Measurements from ENCODE around the gene GFI1B. TPM values are rescaled to one million over a fixed set of nuclear protein-coding genes. Genes with fewer than 3 reads are reported as not detected.
A peak's percentile ranks its signal among the peaks of the same experiment; 100 is the strongest.

Gene GFI1B
- total and polyA plus RNA-seq, 2 experiments from 2014 or later: 0.10 TPM; not detected in 1

GRCh38 chr9:133031130-133031422 lies 52.6 kb downstream of the GFI1B start:
- whole genome bisulfite sequencing (ENCODE audit: low lambda C conversion rate, missing lambda C conversion rate): 2% methylated on average over 16 of the region's 16 CpGs
- TF ChIP-seq EZH2phosphoT487 (IDR thresholded peaks at IDR 0.05; ENCODE audit: low read depth, severe bottlenecking, unreplicated experiment): no peak
- TF ChIP-seq, protein P1, sequence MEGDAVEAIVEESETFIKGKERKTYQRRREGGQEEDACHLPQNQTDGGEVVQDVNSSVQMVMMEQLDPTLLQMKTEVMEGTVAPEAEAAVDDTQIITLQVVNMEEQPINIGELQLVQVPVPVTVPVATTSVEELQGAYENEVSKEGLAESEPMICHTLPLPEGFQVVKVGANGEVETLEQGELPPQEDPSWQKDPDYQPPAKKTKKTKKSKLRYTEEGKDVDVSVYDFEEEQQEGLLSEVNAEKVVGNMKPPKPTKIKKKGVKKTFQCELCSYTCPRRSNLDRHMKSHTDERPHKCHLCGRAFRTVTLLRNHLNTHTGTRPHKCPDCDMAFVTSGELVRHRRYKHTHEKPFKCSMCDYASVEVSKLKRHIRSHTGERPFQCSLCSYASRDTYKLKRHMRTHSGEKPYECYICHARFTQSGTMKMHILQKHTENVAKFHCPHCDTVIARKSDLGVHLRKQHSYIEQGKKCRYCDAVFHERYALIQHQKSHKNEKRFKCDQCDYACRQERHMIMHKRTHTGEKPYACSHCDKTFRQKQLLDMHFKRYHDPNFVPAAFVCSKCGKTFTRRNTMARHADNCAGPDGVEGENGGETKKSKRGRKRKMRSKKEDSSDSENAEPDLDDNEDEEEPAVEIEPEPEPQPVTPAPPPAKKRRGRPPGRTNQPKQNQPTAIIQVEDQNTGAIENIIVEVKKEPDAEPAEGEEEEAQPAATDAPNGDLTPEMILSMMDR (IDR thresholded peaks at IDR 0.05; ENCODE audit: poor library complexity): no peak
- no peak for TF ChIP-seq EZH2 (IDR thresholded peaks at IDR 0.05; ENCODE audit: borderline replicate concordance)
- no peaks in the 10 kb centered on the region for H3K9me2 ChIP-seq (replicated peaks; ENCODE audit: insufficient read depth)
- H2AFZ ChIP-seq: peak overlapping the region; percentile 52
- peak overlapping the region; percentile 89 for H3K4me3 ChIP-seq
- no peak for DNase-seq (ENCODE audit: low spot score)
- H3K27me3 ChIP-seq: no peaks in the 10 kb centered on the region
- peak overlapping the region; percentile 94 for H3K4me2 ChIP-seq
- H3K9me3 ChIP-seq (ENCODE audit: low read depth): no peaks in the 10 kb centered on the region
- no peaks in the 10 kb centered on the region for H3K36me3 ChIP-seq (replicated peaks; ENCODE audit: insufficient read depth, low read depth)
- peaks cover 57% of the 10 kb centered on the region for H3K79me2 ChIP-seq
- H3K4me1 ChIP-seq (ENCODE audit: insufficient read depth): peaks cover 19% of the 10 kb centered on the region
- peaks cover 9% of the 10 kb centered on the region for H4K20me1 ChIP-seq (ENCODE audit: insufficient read depth, poor library complexity, severe bottlenecking)
- peak overlapping the region; percentile 87 for H3K27ac ChIP-seq

DNA sequence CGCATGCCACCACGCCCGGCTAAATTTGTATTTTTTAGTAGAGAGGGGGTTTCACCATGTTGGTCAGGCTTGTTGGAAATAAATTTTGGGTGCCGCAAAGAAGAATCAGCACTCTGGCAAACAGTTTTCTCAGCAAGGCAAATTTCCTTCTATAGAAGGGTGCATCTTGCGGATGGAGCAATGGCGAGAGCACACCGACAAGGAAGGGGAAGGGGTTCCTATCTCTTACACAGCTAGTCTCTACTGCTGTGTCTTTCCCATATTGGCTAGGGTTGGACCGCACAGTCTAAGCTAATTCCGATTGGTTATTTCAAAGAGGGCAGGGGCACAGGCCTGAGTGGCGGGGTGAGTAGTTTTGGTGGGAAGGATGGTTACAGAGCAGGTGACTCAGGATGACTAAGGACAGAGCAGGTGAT lies 53.0 kb downstream of the GFI1B start:
- Histone ChIP-seq H3K4me1 (ENCODE audit: insufficient read depth) (peaks cover 19% of the 10 kb centered on the region), H4K20me1 (ENCODE audit: insufficient read depth, poor library complexity, severe bottlenecking) (peaks cover 14% of the 10 kb centered on the region), H3K79me2 (peaks cover 62% of the 10 kb centered on the region), H3K9me2 (replicated peaks; ENCODE audit: insufficient read depth) (no peaks in the 10 kb centered on the region), H3K4me3 (peak overlapping the region; percentile 89), H3K4me2 (peak overlapping the region; percentile 94), H3K27me3 (no peaks in the 10 kb centered on the region), H3K27ac (peak overlapping the region; percentile 87), H3K9me3 (ENCODE audit: low read depth) (no peaks in the 10 kb centered on the region), H3K36me3 (replicated peaks; ENCODE audit: insufficient read depth, low read depth) (no peaks in the 10 kb centered on the region), H2AFZ (peak overlapping the region; percentile 52)
- WGBS (ENCODE audit: low lambda C conversion rate, missing lambda C conversion rate): 10% methylated on average over 10 of the region's 10 CpGs
- DNase-seq (ENCODE audit: low spot score): no peak
- TF ChIP-seq EZH2phosphoT487 (IDR thresholded peaks at IDR 0.05; ENCODE audit: low read depth, severe bottlenecking, unreplicated experiment): no peak
- TF ChIP-seq, protein P1 (IDR thresholded peaks at IDR 0.05; ENCODE audit: poor library complexity): no peak
- TF ChIP-seq EZH2 (IDR thresholded peaks at IDR 0.05; ENCODE audit: borderline replicate concordance): no peak

DNA sequence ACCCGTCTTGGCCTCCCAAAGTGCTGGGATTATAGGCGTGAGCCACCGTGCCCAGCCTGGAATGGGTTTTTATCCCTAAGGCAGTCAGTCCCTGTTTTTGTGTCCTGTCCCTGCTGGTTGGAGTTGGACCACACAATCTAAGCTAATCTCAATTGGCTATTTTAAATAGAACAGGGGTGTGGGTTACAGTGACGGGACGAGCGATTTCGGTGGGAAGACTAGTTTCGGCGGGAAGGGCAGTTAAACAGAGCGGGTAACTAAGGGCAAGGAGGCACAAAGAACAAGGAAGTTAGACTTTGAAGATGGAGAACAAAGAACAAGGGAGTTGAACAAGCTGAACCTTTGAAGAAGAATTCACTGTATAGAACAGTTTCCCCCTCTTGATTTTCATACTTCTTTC lies 53.7 kb downstream of the GFI1B start:
- peak overlapping the region; percentile 94 for H3K4me2 ChIP-seq

More for the DNA sequence above, 53.7 kb downstream of the GFI1B start:
- H3K9me3 ChIP-seq (ENCODE audit: low read depth): no peaks in the 10 kb centered on the region
- peak overlapping the region; percentile 89 for H3K4me3 ChIP-seq
- H2AFZ ChIP-seq: no peak overlapping the region
- peaks cover 68% of the 10 kb centered on the region for H3K79me2 ChIP-seq
- TF ChIP-seq, protein P1 (IDR thresholded peaks at IDR 0.05; ENCODE audit: poor library complexity): no peak
- no peak for TF ChIP-seq EZH2phosphoT487 (IDR thresholded peaks at IDR 0.05; ENCODE audit: low read depth, severe bottlenecking, unreplicated experiment)
- no peak for TF ChIP-seq EZH2 (IDR thresholded peaks at IDR 0.05; ENCODE audit: borderline replicate concordance)
- no peaks in the 10 kb centered on the region for H3K27me3 ChIP-seq
- H4K20me1 ChIP-seq (ENCODE audit: insufficient read depth, poor library complexity, severe bottlenecking): peaks cover 14% of the 10 kb centered on the region
- no peak overlapping the region for H3K27ac ChIP-seq
- no peaks in the 10 kb centered on the region for H3K36me3 ChIP-seq (replicated peaks; ENCODE audit: insufficient read depth, low read depth)
- DNase-seq (ENCODE audit: low spot score): no peak
- 88% methylated on average over 10 of the region's 10 CpGs for WGBS (ENCODE audit: low lambda C conversion rate, missing lambda C conversion rate)
- H3K9me2 ChIP-seq (replicated peaks; ENCODE audit: insufficient read depth): no peaks in the 10 kb centered on the region
- H3K4me1 ChIP-seq (ENCODE audit: insufficient read depth): peaks cover 19% of the 10 kb centered on the region

Data from hepatocyte (in vitro differentiated cells).